HG02588 (cell line): ENCODE measurements around the gene ATP1B3.
"Not testable (repeated sequence)": the region's sequence is repeated elsewhere in the genome, so short reads cannot be mapped to it uniquely, and the experiment has no call there.

ENCODE experiments used
- ATAC-seq: cut with Tn5 transposase; IDR thresholded peaks from one replicate; pipeline ENCODE4 v1.9.1; 2021; ENCODE audit warnings: mild to moderate bottlenecking, moderate library complexity; ENCODE audit not compliant: unreplicated experiment

ATP1B3 gene

GRCh38 chr3:141941093-141941492 lies 64.7 kb downstream of the ATP1B3 start:
- ATAC-seq, result no peak

GRCh38 chr3:141942006-141942405 lies 65.6 kb downstream of the ATP1B3 start:
- no peak for ATAC-seq

GRCh38 chr3:141945726-141946485 lies 69.5 kb downstream of the ATP1B3 start:
- no peak for ATAC-seq

GRCh38 chr3:141949399-141949798 lies 73.0 kb downstream of the ATP1B3 start:
- no peak for ATAC-seq

- ATAC-seq, result no peak
Measured at GRCh38 chr3:141949972-141950371, 73.5 kb downstream of the ATP1B3 start.

- no peak for ATAC-seq
Measured at GRCh38 chr3:141950572-141951493, 74.4 kb downstream of the ATP1B3 start.

- no peak for ATAC-seq
Measured at GRCh38 chr3:141952611-141953010, 76.2 kb downstream of the ATP1B3 start.

GRCh38 chr3:141955175-141955574 lies 78.7 kb downstream of the ATP1B3 start:
- ATAC-seq, result no peak

- ATAC-seq, result no peak
Measured at GRCh38 chr3:141959589-141960554, 83.4 kb downstream of the ATP1B3 start.

GRCh38 chr3:141960731-141961130 lies 84.3 kb downstream of the ATP1B3 start:
- no peak for ATAC-seq

- no peak for ATAC-seq
Measured at GRCh38 chr3:141963301-141963700, 86.9 kb downstream of the ATP1B3 start.

- ATAC-seq, result no peak
Measured at GRCh38 chr3:141965471-141965870, 89.0 kb downstream of the ATP1B3 start.

GRCh38 chr3:141969711-141970110 lies 93.3 kb downstream of the ATP1B3 start:
- ATAC-seq, result no peak

- no peak for ATAC-seq
Measured at GRCh38 chr3:141971571-141971970, 95.1 kb downstream of the ATP1B3 start.

- ATAC-seq, result no peak
Measured at GRCh38 chr3:141972399-141972798, 96.0 kb downstream of the ATP1B3 start.

- not testable (repeated sequence) for ATAC-seq
Measured at GRCh38 chr3:141974777-141975176, 98.3 kb downstream of the ATP1B3 start.
